Brain microvascular endothelial cell (primary cell): ENCODE results near the gene RPA1.

Experiments
- DNase-seq: peaks from one replicate; pipeline ENCODE4 v3.0.0-alpha.2; 2020
- H3K27ac ChIP-seq: fragments of 250-450 bp; sonication (Bioruptor Pico); 2 replicates; pipeline ENCODE4 v1.5.1; 2020; ENCODE audit warnings: mild to moderate bottlenecking, moderate library complexity
- H3K27me3 ChIP-seq: fragments of 250-450 bp; sonication (Bioruptor Pico); replicated peaks from 2 replicates; pipeline ENCODE4 v1.5.1; 2020; ENCODE audit warnings: mild to moderate bottlenecking
- H3K36me3 ChIP-seq: fragments of 250-450 bp; sonication (Bioruptor Pico); replicated peaks from 2 replicates; pipeline ENCODE4 v1.5.1; 2020; ENCODE audit warnings: mild to moderate bottlenecking
- H3K4me3 ChIP-seq: 2 replicates; pipeline ENCODE4 v1.5.1; 2011; ENCODE audit warnings: low read depth, mild to moderate bottlenecking, control low read depth, low read length, moderate library complexity
- in situ Hi-C: cut with HindIII; loops from 2 replicates; pipeline ENCODE4 v1.10.0; 2017; ENCODE audit warnings: low sequenced_read_pairs, low pct_ligation_motif_present
- TF ChIP-seq, protein P1 (sequence below): IDR thresholded peaks from 2 replicates; pipeline ENCODE4 v1.5.1; 2011; ENCODE audit warnings: low read depth, mild to moderate bottlenecking, moderate library complexity, low read length, control low read depth, inconsistent platforms; ENCODE audit errors: missing control alignments

RPA1 gene

DNA sequence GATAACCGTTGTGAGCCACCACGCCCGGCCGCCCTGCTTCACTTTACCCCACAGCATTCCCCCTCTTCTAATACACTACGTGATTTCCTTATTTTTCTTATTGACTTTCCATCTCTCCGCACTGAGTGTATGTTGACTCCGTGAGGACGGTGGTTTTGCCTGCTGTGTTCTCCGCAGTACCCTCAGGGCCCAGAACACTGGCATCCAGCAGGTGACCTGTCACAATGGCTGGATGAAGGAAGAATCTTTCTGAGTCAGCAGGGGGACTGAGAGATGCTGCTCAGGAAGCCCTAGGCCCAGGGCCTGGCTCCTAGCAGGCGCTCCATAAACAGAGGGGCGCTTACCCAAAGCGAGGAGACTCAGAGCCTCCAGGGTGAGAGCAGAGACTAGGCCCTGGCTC is 115.8 kb downstream of the RPA1 start:
- Histone ChIP-seq H3K27me3 (no peaks in the 10 kb centered on the region), H3K4me3 (no peak overlapping the region), H3K27ac (no peak overlapping the region), H3K36me3 (no peaks in the 10 kb centered on the region)
- TF ChIP-seq, protein P1, sequence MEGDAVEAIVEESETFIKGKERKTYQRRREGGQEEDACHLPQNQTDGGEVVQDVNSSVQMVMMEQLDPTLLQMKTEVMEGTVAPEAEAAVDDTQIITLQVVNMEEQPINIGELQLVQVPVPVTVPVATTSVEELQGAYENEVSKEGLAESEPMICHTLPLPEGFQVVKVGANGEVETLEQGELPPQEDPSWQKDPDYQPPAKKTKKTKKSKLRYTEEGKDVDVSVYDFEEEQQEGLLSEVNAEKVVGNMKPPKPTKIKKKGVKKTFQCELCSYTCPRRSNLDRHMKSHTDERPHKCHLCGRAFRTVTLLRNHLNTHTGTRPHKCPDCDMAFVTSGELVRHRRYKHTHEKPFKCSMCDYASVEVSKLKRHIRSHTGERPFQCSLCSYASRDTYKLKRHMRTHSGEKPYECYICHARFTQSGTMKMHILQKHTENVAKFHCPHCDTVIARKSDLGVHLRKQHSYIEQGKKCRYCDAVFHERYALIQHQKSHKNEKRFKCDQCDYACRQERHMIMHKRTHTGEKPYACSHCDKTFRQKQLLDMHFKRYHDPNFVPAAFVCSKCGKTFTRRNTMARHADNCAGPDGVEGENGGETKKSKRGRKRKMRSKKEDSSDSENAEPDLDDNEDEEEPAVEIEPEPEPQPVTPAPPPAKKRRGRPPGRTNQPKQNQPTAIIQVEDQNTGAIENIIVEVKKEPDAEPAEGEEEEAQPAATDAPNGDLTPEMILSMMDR: no peak
- in situ Hi-C loops: no loop called here
- no peak for DNase-seq

DNA sequence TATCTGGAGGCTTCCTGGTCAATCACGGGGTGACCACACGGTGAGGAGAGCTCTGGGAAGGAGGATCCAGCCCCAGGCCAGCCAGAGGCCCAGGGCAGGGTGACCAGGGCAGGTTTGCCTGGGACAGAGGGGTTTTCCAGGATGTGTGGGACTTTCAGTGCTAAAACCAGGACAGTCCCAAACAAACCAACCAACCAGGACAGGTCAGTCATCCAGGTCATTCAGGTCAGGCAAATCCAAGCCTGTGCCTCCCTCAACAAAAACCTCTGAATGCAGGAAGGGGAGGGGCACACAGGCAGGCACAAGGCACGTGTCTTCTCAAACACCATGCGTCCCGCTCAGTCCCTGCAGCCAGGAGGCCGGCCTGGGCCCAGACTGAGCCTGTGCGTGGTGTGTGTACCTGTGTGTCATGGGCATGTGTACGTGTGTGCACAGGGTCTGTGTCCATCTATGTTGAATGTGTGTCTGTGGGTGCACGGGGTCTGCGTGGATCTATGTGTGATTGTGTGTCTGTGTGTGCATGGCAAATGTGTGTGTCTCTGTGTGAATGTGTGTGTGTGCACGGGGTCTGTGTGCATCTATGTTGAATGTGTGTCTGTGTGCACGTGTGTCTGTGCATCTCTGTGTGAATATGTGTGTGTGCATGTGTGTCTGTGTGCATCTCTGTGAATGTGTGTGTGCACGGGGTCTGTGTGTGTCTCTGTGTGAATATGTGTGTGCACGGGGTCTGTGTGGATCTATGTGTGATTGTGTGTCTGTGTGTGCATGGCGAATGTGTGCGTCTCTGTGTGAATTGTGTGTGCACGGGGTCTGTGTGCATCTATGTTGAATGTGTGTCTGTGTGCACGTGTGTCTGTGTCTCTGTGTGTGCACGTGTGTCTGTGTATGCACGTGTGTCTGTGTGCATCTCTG is 116.5 kb downstream of the RPA1 start:
- no peaks in the 10 kb centered on the region for H3K27me3 ChIP-seq
- DNase-seq: no peak
- H3K36me3 ChIP-seq: no peaks in the 10 kb centered on the region
- no peak overlapping the region for H3K4me3 ChIP-seq
- TF ChIP-seq, protein P1: no peak
- no peak overlapping the region for H3K27ac ChIP-seq
- in situ Hi-C loops: no loop called here

DNA sequence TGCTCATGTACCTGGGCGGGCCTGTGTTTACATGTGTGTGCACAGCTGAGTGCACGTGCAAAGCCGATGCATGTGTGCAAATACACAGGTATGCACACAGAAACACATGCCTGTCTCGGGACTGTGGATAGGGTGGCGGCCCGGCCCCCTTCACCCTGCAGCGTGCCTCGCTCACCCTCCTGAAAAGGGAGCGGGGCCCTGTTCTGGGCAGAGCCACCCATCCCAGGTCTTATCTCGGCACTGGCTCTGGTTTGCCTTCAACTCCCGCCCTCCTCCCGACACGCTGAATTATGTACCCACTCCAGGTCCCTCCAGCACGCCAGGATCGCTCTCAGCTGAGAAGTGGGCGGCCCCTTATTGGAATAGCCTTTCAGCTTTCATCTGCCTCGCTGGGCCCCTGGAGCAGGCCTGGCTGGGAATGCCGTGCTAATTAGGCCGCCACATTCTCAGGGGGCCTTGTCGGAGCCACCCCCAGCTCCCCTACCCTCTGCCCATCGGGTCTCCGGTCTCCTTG is 117.5 kb downstream of the RPA1 start:
- Histone ChIP-seq H3K4me3 (no peak overlapping the region), H3K27ac (no peak overlapping the region), H3K27me3 (no peaks in the 10 kb centered on the region), H3K36me3 (no peaks in the 10 kb centered on the region)
- DNase-seq: no peak
- TF ChIP-seq, protein P1: no peak
- in situ Hi-C loops: no loop called here

DNA sequence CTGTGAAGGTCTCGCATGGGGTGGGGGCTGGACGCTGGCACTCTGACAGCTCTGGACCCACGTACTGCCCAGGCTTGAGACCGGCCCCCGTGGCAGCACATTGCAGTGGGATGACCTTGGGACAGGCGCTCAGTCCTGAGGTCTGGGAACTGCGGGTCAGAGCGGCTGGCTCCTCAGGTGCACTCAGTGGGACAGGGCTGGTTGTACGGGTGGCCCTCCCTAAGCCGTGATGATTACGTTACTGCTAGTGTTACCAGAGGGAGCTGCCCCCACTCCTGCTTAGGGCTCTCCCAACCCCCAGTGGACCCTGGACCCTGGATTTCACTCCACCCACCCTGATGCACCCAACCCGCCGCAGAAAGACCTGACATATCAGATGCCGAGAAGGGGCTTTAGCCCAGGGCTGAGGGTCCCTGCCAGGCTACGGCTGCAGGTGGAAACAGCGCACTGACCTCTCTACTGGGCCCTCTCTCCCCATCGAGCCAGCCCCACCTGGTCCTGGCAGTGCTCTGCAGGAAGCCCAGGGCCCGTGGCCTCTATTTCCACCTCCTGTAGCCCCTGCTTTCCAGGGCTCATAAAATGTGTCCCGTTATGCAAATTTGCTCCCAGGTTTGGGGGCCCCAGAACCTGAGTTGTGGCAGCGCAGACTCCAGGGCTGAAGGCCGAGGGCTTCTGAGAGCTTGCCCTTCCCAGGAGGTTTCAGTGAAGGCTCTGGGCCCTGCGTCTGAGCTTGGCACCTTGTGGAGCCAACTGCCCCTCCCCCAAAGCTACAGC is 118.1 kb downstream of the RPA1 start:
- Histone ChIP-seq H3K4me3 (no peak overlapping the region), H3K36me3 (no peaks in the 10 kb centered on the region), H3K27me3 (no peaks in the 10 kb centered on the region), H3K27ac (no peak overlapping the region)
- in situ Hi-C loops: no loop called here
- TF ChIP-seq, protein P1: no peak
- DNase-seq: no peak

DNA sequence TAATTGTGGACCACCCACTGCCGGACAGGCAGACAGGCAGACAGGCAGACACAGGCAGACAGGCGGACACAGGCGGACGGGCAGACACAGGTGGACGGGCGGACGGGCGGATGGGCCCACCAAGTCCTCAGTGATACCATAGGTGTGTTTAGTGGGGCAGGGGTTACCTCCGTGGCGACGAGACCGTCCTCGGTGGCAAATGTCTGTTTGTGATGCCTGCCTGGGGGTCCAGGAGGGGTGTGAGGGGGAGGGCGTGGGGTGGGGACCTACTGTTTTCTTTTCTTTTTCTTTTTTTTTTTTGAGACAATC is 118.7 kb downstream of the RPA1 start:
- H3K27ac ChIP-seq: no peak overlapping the region
- TF ChIP-seq, protein P1: no peak
- no peaks in the 10 kb centered on the region for H3K36me3 ChIP-seq
- H3K27me3 ChIP-seq: no peaks in the 10 kb centered on the region
- no peak overlapping the region for H3K4me3 ChIP-seq
- no peak for DNase-seq
- in situ Hi-C loops: no loop called here
